ENCODE measurements around the gene CLDN10. TPM values are rescaled to one million over a fixed set of nuclear protein-coding genes. Genes with fewer than 3 reads are reported as not detected.

CLDN10 gene
- total RNA-seq, 1 donor from 2014 or later: 1.6 TPM

GRCh38 chr13:95627590-95627989 is 75.1 kb downstream of the CLDN10 start:
- DNase-seq (no peak), ATAC-seq (no peak)
- intact Hi-C loops (cut with DNase I): loop anchor here (10.0 kb wide), 1 partner anchor 207 kb away; no protein-coding TSS in a partner anchor
- Histone ChIP-seq H3K27ac (no peak overlapping the region), H3K36me3 (peaks cover 8% of the 10 kb centered on the region), H3K9me3 (peaks cover 3% of the 10 kb centered on the region), H3K4me1 (no peaks in the 10 kb centered on the region), H3K4me3 (no peak overlapping the region), H3K27me3 (ENCODE audit: low read depth) (no peaks in the 10 kb centered on the region)
- no peak for TF ChIP-seq CTCF (IDR thresholded peaks at IDR 0.05)

- no peak for TF ChIP-seq CTCF (IDR thresholded peaks at IDR 0.05)
- peaks cover 3% of the 10 kb centered on the region for H3K9me3 ChIP-seq
- H3K27me3 ChIP-seq (ENCODE audit: low read depth): no peaks in the 10 kb centered on the region
- ATAC-seq: no peak
- no peak overlapping the region for H3K27ac ChIP-seq
- H3K4me1 ChIP-seq: no peaks in the 10 kb centered on the region
- H3K4me3 ChIP-seq: no peak overlapping the region
- DNase-seq: no peak
- intact Hi-C loops (cut with DNase I): loop anchor here (10.0 kb wide), 1 partner anchor 206 kb away; no protein-coding TSS in a partner anchor
- peaks cover 8% of the 10 kb centered on the region for H3K36me3 ChIP-seq
Measured at GRCh38 chr13:95628488-95628887, 76.0 kb downstream of the CLDN10 start.

- ATAC-seq: no peak
- peaks cover 8% of the 10 kb centered on the region for H3K36me3 ChIP-seq
- no peaks in the 10 kb centered on the region for H3K27me3 ChIP-seq (ENCODE audit: low read depth)
- H3K4me1 ChIP-seq: no peaks in the 10 kb centered on the region
- H3K9me3 ChIP-seq: peaks cover 3% of the 10 kb centered on the region
- no peak overlapping the region for H3K27ac ChIP-seq
- intact Hi-C loops (cut with DNase I): loop anchor here (10.0 kb wide), 1 partner anchor 206 kb away; no protein-coding TSS in a partner anchor
- TF ChIP-seq CTCF (IDR thresholded peaks at IDR 0.05): no peak
- no peak for DNase-seq
- no peak overlapping the region for H3K4me3 ChIP-seq
Measured at GRCh38 chr13:95629071-95629470, 76.6 kb downstream of the CLDN10 start.

Other genes starting within 250 kb of the CLDN10 start
- gene DZIP1, start 92.0 kb downstream of the CLDN10 start, total RNA-seq: 9.0 TPM
- gene DNAJC3, start 124.4 kb downstream of the CLDN10 start, total RNA-seq: 56.7 TPM

Data from lower lobe of right lung (tissue), 2 donors.